ENCODE data around the gene MILR1.
A peak's percentile ranks its signal among the peaks of the same experiment; 100 is the strongest.
"Not testable (repeated sequence)": the region's sequence is repeated elsewhere in the genome, so short reads cannot be mapped to it uniquely, and the experiment has no call there.

The MILR1 gene

DNA sequence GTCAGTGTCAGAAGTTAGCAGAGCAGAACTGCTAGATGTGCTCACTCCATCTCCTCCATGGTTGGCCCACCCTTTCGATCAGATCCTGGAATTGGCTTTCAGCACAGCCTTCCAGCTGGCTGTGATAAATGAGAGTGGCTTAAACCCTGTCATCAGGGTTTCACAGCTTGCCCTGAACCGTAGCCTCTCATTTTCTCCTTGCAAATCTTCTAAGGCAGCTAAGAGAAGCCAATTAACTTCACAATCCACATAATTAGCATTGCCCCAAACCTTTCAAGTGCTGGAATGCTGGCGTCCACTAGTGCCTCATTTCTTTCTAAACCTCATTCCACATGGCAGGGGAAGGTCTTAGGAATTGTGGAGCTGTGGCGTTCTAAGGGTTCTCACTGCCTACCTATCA, 21.7 kb downstream of the MILR1 start:
- no peak for DNase-seq (ENCODE audit: low read depth, low spot score)

DNA sequence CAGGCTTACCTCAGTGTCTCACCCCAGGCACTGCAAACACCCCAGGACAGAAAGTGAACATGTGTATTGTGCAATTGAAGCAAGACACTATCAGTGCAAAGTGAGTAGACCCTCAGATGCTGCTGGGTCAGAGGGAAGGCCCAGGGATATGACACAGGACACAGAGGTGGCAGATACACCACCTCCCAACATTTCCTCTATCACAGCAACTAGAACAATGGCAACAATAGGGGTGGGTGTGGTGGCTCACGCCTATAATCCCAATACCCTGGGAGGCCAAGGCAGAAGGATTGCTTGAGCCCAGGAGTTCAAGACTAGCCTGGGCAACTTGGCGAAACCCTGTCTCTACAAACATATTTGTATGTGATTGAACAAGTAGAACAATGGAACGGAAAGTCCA, 22.5 kb downstream of the MILR1 start:
- DNase-seq (ENCODE audit: low read depth, low spot score) = no peak

DNA sequence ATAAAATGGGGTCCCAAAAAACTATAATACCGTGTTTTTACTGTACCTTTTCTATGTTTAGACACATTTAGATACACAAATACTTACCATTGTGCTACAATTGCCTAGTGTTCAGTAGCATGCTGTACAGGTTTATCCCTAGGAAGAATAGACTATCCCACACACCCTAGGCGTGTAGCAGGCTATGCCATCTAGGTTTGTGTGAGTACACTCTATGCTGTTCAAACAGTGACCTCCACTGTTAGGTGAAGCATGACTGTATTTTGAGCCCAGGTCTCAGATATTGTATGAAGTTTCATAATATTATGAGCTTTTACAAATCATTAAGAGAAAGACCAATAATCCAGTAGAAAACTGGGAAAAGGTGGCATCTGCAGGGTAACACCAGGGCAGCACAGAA, 23.6 kb downstream of the MILR1 start:
- no peak for DNase-seq (ENCODE audit: low read depth, low spot score)

DNA sequence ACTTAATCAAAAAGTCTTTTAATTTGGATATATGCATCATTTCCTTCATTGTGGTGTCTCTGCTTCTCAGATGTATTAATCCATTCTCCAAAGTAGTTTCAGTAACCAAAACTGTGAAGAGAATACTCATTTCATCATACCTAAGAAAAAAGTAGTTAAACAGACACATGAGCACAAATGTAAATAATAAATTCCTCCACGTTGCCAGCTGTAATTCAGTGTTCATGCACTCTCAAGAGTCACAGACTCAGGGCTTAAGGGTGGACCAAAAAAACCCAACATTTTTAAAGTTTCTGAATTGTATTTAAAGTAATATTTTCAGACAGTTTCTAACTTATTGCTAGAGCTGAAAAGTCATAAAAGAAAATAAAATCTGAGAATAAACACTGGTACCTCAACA, 28.9 kb downstream of the MILR1 start:
- no peak for DNase-seq (ENCODE audit: low read depth, low spot score)

DNA sequence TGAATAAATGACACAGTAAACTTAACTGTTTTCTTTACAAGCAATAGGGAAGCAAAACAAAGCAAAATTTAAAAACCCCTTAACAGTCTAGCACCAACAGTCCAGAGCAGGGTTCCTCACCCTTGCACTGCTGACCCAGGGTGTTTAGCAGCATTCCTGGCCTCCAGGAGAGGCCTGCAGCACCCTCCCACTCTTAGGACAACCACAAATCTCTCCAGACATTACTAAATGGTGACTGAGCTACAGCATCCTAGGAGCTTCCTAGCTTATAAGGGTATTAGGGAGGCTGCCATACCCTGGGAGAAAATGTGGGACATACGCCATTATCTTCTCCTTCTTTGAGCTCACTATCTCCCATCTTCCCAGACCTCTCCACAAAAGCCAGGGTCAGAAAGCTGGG, 32.0 kb downstream of the MILR1 start:
- DNase-seq (ENCODE audit: low read depth, low spot score) = no peak

DNA sequence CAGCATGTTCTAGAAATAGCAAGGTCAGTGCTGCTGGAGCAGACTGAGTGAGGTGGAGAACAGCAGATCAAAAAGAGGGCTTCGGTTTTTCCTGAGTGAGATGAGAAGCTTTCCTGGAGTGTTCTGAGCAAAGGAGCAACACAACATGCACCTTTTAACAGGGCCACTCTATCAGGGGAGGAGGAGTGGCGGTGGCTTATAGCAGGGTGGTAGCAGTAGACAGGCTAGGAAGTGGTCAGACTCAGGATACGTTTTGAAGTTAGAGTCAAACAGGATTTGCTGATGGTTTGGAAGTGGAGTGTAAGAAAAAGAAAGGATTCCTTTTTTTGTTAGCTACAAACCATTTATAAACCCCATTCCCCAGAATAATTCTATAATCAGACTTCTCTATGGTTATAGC, 35.5 kb downstream of the MILR1 start:
- no peak for DNase-seq (ENCODE audit: low read depth, low spot score)

DNA sequence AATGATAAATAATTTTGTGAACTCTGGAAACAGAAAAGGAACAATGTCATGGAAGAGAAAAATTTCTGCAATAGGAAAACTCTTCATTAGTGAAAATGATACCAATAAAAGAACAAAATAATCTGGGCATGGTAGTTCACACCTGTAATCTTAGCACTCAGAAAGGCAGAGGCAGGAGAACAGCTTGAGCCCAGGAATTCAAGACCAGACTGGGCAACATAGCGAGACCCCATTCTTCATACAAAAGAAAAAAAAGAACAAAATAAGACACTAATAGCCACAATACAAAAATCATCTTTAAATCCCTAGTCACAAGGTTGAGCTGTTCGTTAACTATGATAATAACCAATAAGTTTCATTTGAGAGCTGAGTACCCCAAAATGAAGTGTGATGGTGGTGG, 39.4 kb downstream of the MILR1 start:
- no peak for DNase-seq (ENCODE audit: low read depth, low spot score)

DNA sequence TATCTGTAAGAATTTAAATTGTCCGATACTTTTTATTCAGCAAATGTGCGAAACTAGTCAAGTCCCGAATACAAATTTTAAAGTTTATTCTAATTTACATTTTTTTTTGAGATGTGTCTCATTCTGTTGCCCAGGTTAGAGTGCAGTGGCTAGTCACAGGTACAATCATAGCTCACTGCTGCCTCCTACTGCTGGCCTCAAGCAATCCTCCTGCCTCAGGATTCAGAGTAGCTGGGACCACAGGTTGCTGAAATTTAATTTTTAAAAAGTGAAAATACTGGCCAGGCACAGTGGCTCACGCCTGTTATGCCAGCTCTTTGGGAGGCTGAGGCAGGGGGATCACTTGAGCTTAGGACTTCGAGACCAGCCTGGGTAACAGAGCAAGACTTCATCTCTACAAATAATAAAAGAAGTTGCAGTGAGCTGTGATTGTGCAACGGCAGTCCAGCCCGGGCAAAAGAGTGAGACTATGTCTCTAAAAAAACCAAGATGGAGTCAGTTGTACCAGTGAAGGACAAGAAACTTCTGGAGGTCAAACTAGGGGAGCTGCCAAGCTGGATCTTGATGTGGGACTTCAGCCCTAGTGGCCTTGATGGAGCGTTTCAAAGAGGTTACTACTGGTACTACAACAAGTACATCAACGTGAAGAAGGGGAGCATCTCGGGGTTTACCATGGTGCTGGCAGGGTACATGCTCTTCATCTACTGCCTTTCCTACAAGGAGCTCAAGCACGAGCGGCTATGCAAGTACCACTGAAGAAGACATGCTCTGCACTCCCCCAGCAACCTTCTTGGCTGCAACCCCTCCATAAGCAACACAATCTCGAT, 42.3 kb downstream of the MILR1 start:
- DNase-seq (ENCODE audit: low read depth, low spot score) = no peak

DNA sequence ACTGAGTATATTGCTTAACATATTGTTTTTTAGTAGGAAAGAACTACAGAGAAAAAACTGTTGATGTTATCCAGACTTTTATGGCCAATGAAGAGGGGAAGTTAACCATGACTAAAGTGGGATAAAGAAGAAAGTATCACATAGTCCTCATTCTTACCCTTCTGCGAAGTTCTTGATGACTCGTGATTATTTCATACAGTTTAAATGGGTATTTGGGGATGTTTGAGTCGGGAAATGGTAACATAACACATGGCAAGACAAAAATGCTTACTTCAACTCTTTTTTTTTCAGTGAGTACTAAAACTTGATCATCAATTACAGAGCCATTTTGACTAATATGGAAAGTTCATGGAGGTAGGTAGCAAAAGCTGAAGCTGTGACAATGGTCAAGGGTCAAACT, 43.1 kb downstream of the MILR1 start:
- no peak for DNase-seq (ENCODE audit: low read depth, low spot score)

DNA sequence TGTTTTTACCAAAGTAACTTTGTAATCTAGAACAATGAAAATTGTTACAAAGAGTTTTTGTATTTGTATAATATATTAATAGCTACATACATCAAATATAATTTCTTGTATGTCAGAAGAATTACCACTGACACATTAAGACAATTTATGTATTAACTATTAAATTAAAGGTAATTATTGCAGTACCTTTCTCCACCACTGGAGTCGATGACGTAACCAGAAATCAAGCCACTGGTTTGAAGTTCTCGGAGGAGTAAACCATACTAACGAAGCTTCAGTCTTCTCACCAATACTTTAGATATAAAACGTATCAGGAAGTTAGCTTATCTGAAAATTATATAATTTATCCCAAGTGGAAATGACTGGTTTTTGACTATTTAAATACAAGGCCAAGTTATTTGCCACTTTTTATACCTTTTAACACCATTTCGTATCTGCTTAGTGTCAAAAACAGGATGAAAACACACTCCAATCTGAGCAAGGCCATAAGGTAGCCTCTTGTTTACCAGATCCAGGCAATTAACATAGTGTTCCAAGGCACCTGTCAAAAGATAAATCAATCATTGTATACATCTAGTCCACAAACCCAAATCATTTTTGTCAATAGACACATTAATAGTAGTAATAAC, 43.7 kb downstream of the MILR1 start:
- no peak for DNase-seq (ENCODE audit: low read depth, low spot score)

DNA sequence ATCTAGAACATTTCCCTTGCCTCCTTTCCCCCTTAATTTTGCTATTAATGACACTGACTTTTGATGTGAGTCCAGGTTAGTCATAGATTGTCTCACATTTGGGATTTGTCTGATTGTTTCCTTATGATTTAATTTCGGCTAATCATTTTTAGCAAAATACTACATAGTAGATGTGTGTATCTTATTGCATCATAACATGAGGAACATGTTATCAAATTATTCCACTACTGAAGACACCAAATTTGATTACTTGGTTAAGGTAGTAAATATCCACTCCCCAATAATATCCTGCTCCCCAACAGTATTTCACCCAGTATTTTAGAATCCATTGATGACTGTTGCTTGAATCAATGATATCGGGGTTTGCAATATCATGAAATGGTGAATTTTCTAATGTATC, 45.2 kb downstream of the MILR1 start:
- DNase-seq (ENCODE audit: low read depth, low spot score) = no peak

DNA sequence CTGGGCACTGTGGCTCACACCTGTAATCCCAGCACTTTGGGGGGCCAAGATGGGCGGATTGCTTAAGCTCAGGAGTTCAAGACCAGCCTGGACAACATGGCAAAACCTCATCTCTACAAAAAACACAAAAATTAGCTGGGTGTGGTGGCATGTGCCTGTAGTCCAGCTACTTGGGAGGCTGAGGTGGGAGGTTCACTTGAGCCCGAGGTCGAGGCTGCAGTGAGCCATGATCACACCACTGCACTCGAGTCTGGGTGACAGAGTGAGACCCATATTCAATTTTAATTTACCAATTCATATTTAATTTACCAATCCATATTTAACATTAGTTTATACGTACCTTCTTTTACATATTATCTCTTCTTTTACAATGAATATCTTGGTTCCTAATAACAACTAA, 46.4 kb downstream of the MILR1 start:
- not testable (repeated sequence) for DNase-seq (ENCODE audit: low read depth, low spot score)

DNA sequence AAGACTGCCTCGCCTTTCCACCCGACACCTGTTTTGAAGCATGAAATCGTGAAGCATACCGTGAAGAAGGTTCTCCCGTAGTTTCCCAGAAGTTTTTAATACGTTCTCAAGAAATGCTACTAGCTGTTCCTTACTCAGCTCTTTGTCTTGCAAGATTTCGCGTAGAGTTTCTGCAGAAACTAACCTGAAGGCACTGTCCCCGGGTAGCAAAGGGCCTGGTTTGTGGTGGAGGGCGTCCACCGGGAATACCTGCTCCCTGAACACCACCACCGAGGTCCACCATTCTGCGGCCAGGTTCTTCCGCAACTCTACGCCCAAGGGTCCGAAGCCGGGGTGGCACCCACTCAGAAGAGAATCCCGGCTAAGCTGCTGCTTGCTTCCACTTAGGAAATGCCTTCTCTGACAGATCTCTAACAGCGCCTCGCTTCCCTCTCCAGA, 47.5 kb downstream of the MILR1 start:
- no peak for DNase-seq (ENCODE audit: low read depth, low spot score)

DNA sequence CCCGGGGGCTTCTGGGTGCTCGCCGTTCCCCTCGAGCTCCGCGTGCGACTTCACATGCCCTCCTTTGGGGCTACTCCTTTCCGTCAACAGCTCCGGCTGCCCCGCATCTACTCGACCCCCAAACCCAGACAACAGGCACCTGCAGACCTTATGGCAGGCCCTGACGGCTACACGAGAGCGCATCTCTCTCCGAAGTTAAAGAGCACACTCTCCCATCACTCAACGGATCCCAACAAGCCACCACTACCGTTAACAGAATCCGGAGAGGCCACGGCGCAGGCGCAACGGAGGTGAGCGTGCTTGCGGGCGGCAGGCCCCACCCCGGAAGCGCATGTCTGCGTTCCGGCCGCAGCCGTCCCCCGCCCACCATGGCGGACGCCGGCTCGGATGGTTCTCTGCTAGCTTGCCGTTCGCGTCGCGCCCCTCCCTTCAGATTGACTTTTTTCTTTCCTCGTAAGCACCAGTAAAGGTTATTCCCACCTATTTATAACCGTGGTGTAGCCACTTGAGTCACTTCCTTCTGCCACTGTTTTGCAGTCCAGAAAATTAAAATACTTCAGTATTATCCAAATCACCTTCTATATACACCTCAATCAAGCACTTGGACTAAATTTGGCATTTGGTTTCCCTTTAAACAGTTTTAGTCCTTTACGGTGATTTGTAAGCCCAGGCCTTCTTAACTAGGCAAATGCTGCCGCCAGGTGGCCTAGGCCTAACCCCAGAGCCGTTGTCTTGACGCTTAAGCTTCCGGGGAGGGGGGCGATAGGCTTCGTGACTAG, 48.1 kb downstream of the MILR1 start, which contains the start of gene POLG2:
Gene POLG2, minus strand, starts transcription at position 269 of the 779 bp plus-strand sequence. Its CDS starts 86 bp downstream, at position 183.
- peak; percentile 77 for DNase-seq (ENCODE audit: low read depth, low spot score)

DNA sequence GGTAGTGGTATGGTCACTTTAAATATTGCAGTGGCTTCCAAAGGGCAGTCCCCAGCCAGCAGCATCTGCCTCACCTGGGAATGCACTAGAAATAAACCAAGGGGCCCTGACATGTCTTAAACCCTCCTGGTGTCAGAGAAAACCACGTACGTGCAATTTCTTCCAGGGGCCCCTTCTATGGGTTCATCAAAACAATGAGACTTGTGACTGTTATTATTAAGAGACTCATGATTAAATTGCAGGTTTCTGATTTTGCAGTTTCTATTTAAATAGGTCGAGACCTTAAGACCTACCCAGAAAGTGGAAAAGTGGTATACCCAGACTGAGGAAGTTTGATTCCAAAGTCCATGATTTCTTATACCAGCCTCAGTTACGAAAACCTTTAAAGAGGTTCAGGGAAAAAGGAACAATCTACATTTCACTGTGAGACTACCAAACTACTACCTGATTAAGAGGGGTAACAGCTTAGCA, 48.7 kb downstream of the MILR1 start:
- DNase-seq (ENCODE audit: low read depth, low spot score) = no peak

DNA sequence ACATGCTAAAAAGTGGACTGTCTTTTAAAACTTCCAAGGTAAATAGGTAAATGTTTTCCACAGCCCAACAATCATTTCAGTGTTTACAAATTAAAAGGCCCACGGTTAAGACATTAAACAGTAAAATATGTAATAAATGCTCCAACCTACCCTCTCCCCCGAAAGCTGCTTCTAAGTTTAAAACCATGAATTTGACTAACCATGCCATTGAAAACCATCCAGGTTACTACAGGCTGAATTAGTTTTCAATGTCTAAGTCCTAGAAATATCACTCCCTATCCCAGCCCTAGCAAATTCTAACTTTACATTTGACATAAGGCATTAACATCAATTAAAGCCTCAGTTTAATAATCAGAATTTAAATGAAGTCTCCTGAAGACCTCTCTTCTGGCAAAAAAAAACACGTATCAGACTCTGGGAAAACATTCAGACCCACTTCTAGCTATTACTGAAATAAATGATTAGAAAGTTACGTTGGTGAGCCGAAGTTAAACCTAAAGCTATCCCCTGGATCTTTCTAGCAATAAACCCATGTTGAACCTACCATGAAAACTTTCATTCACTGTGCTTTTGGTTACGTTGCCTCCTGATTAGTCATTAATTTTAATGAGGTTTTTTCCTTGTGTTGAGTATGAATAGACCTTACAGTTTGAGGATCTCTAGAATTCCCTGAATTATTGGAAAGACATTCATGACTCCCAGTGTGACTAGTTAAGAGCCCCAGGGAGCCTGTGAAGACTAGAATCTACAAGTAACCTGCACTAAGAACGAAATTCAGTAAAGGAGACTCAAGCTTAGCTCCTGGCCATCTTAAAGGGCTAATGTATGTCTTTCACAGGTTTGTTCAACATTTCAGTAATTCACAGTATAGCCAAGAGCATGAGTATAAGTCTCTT, 49.6 kb downstream of the MILR1 start:
- DNase-seq (ENCODE audit: low read depth, low spot score) = no peak

DNA sequence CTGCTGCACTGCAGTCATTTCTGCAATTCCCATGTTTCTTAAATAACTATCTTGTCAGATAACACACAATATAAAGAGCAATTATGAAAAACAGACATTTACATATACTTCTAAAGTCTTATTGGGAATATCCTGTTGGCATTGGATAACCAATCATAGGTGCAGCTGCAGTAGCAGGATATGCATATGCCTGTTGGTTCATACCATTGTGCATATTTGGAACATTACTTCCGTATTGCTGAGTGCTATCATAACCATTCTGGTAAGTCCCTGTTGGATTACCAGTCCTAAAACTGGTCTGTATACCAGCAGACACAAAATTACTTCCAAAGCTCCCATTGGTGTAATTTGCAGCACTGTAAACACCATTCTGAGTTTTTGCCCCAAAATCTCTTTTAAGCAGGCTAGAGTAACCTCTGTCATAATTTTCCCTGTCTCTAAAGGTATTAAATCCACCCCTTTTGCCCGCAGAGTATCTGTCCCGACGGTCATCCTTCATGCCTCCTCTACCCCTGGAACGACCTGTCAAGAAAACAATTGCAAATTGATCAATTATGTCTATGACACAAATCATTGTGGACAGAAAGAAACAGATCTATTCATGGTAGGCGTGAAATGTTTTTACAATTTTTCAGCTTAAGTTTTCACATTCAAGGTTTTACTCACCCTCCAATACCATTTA, 51.0 kb downstream of the MILR1 start:
- no peak for DNase-seq (ENCODE audit: low read depth, low spot score)

DNA sequence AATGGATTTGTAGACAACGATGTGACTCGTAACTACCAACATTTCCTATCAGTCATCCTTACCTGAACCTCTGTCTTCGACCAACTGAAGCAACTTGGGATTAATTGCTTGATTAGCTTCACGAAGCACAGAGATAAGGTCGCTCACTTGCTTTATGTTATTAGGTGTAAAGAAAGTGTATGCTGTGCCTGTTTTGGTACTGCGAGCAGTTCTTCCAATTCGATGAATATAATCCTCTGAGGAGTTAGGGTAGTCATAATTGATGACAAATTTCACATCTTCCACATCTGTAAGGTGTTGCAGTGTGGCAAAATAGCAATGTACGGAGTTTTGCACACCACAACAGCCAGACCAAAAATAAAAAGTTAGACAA, 51.6 kb downstream of the MILR1 start:
- no peak for DNase-seq (ENCODE audit: low read depth, low spot score)

DNA sequence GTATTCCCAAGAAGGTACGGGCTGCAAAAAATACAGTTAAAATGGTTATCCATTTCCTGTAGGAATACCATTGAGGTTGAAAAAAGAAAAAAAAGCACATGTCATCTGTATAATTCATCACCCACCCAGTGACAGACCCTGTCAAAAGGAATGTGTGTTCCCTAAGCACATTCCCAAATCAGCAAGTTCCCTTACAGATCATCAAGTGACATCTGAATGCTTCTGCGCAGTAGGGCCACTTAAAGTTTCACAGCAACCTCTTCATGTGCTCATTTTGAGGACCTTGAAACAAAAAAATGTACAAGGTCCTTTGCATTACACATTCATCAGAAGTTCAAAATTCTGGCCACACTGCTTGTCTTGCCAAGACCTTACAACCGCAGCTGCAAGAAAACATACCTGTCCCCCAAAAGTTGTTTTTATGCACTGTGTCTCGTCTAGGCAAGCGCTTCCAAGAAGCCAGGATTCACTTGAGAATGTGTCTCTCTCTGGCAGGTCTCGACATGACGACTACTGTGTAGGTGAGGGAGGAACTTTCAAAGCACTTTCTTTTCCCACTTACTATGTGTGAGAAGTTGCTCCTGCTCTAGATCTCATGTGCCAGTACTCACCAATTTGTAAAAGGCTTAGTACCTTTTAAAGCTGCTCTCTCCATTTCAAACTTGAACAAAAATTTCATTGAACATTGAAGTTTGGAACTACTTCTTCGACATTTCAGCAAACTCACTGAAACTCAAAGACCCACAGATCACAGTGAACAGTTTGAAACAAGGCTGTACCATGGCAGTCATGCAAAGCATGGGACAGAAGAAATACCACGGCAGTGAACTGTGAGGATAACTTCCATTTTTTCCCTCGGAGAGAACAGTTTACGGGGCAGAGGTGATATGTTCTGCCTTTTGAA, 52.2 kb downstream of the MILR1 start:
- no peak for DNase-seq (ENCODE audit: low read depth, low spot score)

DNA sequence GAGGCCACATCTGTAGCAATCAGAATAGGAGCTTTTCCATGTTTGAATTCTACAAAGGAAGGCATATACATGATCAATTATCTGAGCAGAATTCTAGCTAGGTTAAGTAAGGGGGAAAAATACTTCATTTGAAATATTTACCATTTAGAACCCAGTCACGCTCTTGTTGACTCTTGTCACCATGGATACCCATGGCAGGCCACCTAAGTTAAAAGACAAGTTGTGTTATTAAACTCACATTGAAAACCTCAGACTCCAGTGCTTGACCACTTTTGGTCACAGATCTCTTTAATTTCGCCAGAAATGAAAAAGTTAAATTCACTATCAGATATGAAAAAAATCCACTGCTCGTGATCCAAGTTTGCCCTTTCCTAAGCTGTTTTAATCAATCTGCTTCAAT, 53.1 kb downstream of the MILR1 start:
- no peak for DNase-seq (ENCODE audit: low read depth, low spot score)

Measured in brain pericyte (primary cell).